Heart left ventricle (tissue), 16 donors: ENCODE results near the gene RTN4RL2. TPM values are rescaled to one million over a fixed set of nuclear protein-coding genes. Genes with fewer than 3 reads are reported as not detected.
A peak's percentile ranks its signal among the peaks of the same experiment; 100 is the strongest.

Experiments
- ATAC-seq, 4 donors: fragments of 200-7000 bp; cut with Tn5 transposase; one replicate each; pipeline ENCODE4 v1.9.1; 2020 to 2022; ENCODE audit warnings: moderate library complexity in 4 of 4, mild to moderate bottlenecking in 3 of 4, moderate number of reproducible peaks in 1 of 4
- DNase-seq, 5 donors: peaks; one replicate each; pipeline ENCODE4 v3.0.0-alpha.2; 2020
- H3K27ac ChIP-seq, 12 donors: fragments of 200-600 bp; sonication (generic) in 4 of 12; one replicate each; pipeline versions ENCODE4 v1.5.0 to v1.8.0; 2016 to 2022; ENCODE audit warnings: mild to moderate bottlenecking in 2 of 12
- H3K27me3 ChIP-seq, 9 donors: fragments of 200-600 bp; sonication (generic) in 2 of 9; one replicate each; pipeline versions ENCODE4 v1.5.1 to v1.8.0; 2016 to 2022; ENCODE audit warnings: mild to moderate bottlenecking in 3 of 9
- H3K36me3 ChIP-seq, 9 donors: fragments of 200-600 bp; sonication (generic) in 2 of 9; one replicate each; pipeline versions ENCODE4 v1.5.0 to v1.8.0; 2018 to 2022; ENCODE audit warnings: mild to moderate bottlenecking in 2 of 9
- H3K4me1 ChIP-seq, 12 donors: fragments of 200-600 bp; sonication (generic) in 4 of 12; one replicate each; pipeline versions ENCODE4 v1.5.0 to v1.8.0; 2016 to 2022; ENCODE audit warnings: mild to moderate bottlenecking in 3 of 12
- H3K4me3 ChIP-seq, 12 donors: fragments of 200-600 bp; sonication (generic) in 4 of 12; one replicate each; pipeline versions ENCODE4 v1.5.0 to v1.8.0; 2017 to 2022; ENCODE audit warnings: mild to moderate bottlenecking in 9 of 12, moderate library complexity in 4 of 12
- H3K9me3 ChIP-seq, 12 donors: fragments of 200-600 bp; sonication (generic) in 4 of 12; one replicate each; pipeline versions ENCODE4 v1.5.0 to v1.8.0; 2016 to 2022; ENCODE audit warnings: mild to moderate bottlenecking in 1 of 12
- CTCF ChIP-seq, 12 donors: fragments of 200-600 bp; sonication (generic) in 4 of 12; IDR thresholded peaks; one replicate each; pipeline versions ENCODE4 v1.5.0 to v1.8.0; 2018 to 2022; ENCODE audit warnings: antibody characterized with exemption in 12 of 12, mild to moderate bottlenecking in 5 of 12
- POLR2A ChIP-seq, 2 donors: fragments of 450-650 bp; IDR thresholded peaks; one replicate each; pipeline ENCODE4 v1.6.1; 2017; ENCODE audit warnings: antibody characterized with exemption in 2 of 2, mild to moderate bottlenecking in 2 of 2, moderate library complexity in 2 of 2
- WGBS, 4 donors: extraction: QIAGEN DNeasy Blood & Tissue Kit in 2 of 4; methylation state at CpG; one replicate each; pipeline versions ENCODE4 v1.1.5 to v1.1.7; 2013 to 2018; 5-methylcytosine and 5-hydroxymethylcytosine counted together
- intact Hi-C, 10 donors: fragments of 100-400 bp; cut with DNase I; formaldehyde crosslinking; loops; one replicate each; pipeline versions ENCODE4 v1.11.1 to v1.14.2; 2022
- polyA plus RNA-seq, 2 donors: library from polyadenylated mRNA; stranded (reverse); fragments of 200-250 nt; gene quantifications; one replicate each; pipeline ENCODE4 v1.2.3, GENCODE V29; 2013
- total RNA-seq, 9 donors: library from RNA; depleted of rRNA in 2 of 9; stranded (reverse); fragments of >200 nt in 2 of 9; fragmentation: NEBNext Ultra II Directional in 3 of 9; extraction: Animal tissue kit (Norgen Biotek cat#: 25700) in 3 of 9; gene quantifications; one replicate each; pipeline versions ENCODE4 v1.1.0 to v1.2.4, GENCODE V29; 2016 to 2023
- donor health status: ischemic (EF 13 %, LVEDD 7.1; RV severe dilation, severe dysfunction).
- donor health status: healthy with polysubstance abuse.
- donor health status: DM: no; HTN: yes; CAD: no.
- donor health status: DM: no; HTN: no; CAD: no.
- donor health status: ischemic (EF 25% LVEDD 6.9; RV normal size, moderate dysfunction).
- donor health status: ischemic (EF 25% LVEDD 5.7; RV mildly dilated, moderate dysfunction).
- donor health status: healthy.
- donor health status: DM: yes; HTN: yes; CAD: no.
- donor health status: ischemic (EF 35%, LVEDD 5.7; RV mildly dilated, moderate dysfunction).
- donor health status: nonischemic (EF 11% LVEDD 7.7; RV severe dilation, severe dysfunction).
- donor health status: DM: yes; HTN: yes; CAD: no.
- donor health status: PGD.
- donor health status: ischemic (EF 29% LVEDD 5.4; RV normal size, mild dysfunction).
- donor health status: nonischemic (EF 23%, LVEDD 6.1; RV moderate dilation, normal function).

RTN4RL2 gene
- total and polyA plus RNA-seq, 11 donors = 0.58 to 2.1 (median 1.1) TPM

GRCh38 chr11:57475191-57475590 lies 14.9 kb downstream of the RTN4RL2 start:
- Histone ChIP-seq H3K27me3 (peaks cover 0 to 14% (median 0%) of the 10 kb centered on the region in 9 donors), H3K9me3 (no peaks in the 10 kb centered on the region), H3K36me3 (no peaks in the 10 kb centered on the region), H3K4me1 (peaks cover 3 to 31% (median 15%) of the 10 kb centered on the region in 12 donors), H3K27ac (no peak overlapping the region), H3K4me3 (no peak overlapping the region)
- DNase-seq (no peak), ATAC-seq (no peak)
- intact Hi-C loops = loop anchor here in 2 of 10 donors (5.0 kb wide), 1 partner anchor 128 kb away; no protein-coding TSS in a partner anchor
- no peak for TF ChIP-seq CTCF (IDR thresholded peaks at IDR 0.05)
- no peak for TF ChIP-seq POLR2A (IDR thresholded peaks at IDR 0.05)
- 20 to 50% (median 35%) methylated on average over 1 of the region's 1 CpG for WGBS, 4 donors

- Histone ChIP-seq H3K36me3 (no peaks in the 10 kb centered on the region), H3K9me3 (no peaks in the 10 kb centered on the region), H3K27me3 (peaks cover 0 to 14% (median 0%) of the 10 kb centered on the region in 9 donors), H3K4me1 (peaks cover 3 to 31% (median 15%) of the 10 kb centered on the region in 12 donors), H3K4me3 (peak overlapping the region in 9 of 12 donors; percentile 35 to 65 (median 54)), H3K27ac (no peak overlapping the region)
- TF ChIP-seq CTCF (IDR thresholded peaks at IDR 0.05) (no peak), POLR2A (IDR thresholded peaks at IDR 0.05) (no peak)
- 60 to 67% (median 63%) methylated on average over 5 of the region's 5 CpGs for WGBS, 4 donors
- no peak for DNase-seq
- intact Hi-C loops = loop anchor here in 3 of 10 donors (2.0 to 5.0 kb wide), 2 partner anchors 15 to 128 kb away; partner anchors contain the start of gene RTN4RL2 (in 1 of the 3)
- no peak for ATAC-seq
Observed at GRCh38 chr11:57475671-57476046, 15.3 kb downstream of the RTN4RL2 start.

- peak in 3 of 4 donors; percentile 50 to 76 (median 73) for ATAC-seq
- peak overlapping the region in 4 of 12 donors; percentile 42 to 54 (median 46) for H3K27ac ChIP-seq
- 7 to 18% (median 8%) methylated on average over 15 to 80 of the region's 80 CpGs for WGBS, 4 donors
- peaks cover 3 to 31% (median 15%) of the 10 kb centered on the region in 12 donors for H3K4me1 ChIP-seq
- H3K27me3 ChIP-seq = peaks cover 0 to 14% (median 0%) of the 10 kb centered on the region in 9 donors
- no peak for TF ChIP-seq POLR2A (IDR thresholded peaks at IDR 0.05)
- no peak for TF ChIP-seq CTCF (IDR thresholded peaks at IDR 0.05)
- H3K9me3 ChIP-seq = no peaks in the 10 kb centered on the region
- H3K36me3 ChIP-seq = no peaks in the 10 kb centered on the region
- peak in 4 of 5 donors; percentile 48 to 78 (median 69) for DNase-seq
- peak overlapping the region; percentile 23 to 65 (median 54) for H3K4me3 ChIP-seq
- intact Hi-C loops = loop anchor here in 3 of 10 donors (2.0 to 5.0 kb wide), 2 partner anchors 15 to 129 kb away; partner anchors contain the start of gene RTN4RL2 (in 1 of the 3)
Observed at GRCh38 chr11:57476047-57476756, 15.9 kb downstream of the RTN4RL2 start.
